GM12878 (cell line): ENCODE data around the gene SASH3. TPM values are rescaled to one million over a fixed set of nuclear protein-coding genes. Genes with fewer than 3 reads are reported as not detected.
A peak's percentile ranks its signal among the peaks of the same experiment; 100 is the strongest.

Source experiments
- CBX3 ChIP-seq: fragments of 200-600 bp; sonication (generic); IDR thresholded peaks from 2 replicates; pipeline ENCODE4 v1.6.1; 2016; ENCODE audit warnings: low read depth, borderline replicate concordance
- DPF2 ChIP-seq: fragments of 450-650 bp; IDR thresholded peaks from 2 replicates; pipeline ENCODE4 v1.6.1; 2017; ENCODE audit warnings: mild to moderate bottlenecking
- FOS ChIP-seq: IDR thresholded peaks from 3 replicates; pipeline ENCODE4 v1.6.1; 2011; ENCODE audit warnings: borderline replicate concordance; ENCODE audit not compliant: insufficient read length; ENCODE audit errors: extremely low read depth
- GATAD2B ChIP-seq: fragments of 450-650 bp; conservative IDR thresholded peaks from 2 replicates; pipeline ENCODE4 v1.6.1; 2017; ENCODE audit warnings: low read depth, mild to moderate bottlenecking, moderate library complexity
- HDGF ChIP-seq: fragments of 450-650 bp; IDR thresholded peaks from 2 replicates; pipeline ENCODE4 v1.6.1; 2016; ENCODE audit warnings: antibody characterized with exemption
- IKZF1 ChIP-seq: fragments of 450-650 bp; conservative IDR thresholded peaks from 2 replicates; pipeline ENCODE4 v1.6.1; 2017; ENCODE audit warnings: antibody characterized with exemption, mild to moderate bottlenecking
- IKZF2 ChIP-seq, 2 experiments: fragments of 450-650 bp; IDR thresholded peaks; 2 replicates each; pipeline ENCODE4 v1.6.1; 2017; ENCODE audit warnings: mild to moderate bottlenecking in 2 of 2, moderate library complexity in 2 of 2
- IRF4 ChIP-seq: IDR thresholded peaks from 2 replicates; pipeline ENCODE4 v1.6.1; 2011; ENCODE audit warnings: low read depth, low read length
- MEF2B ChIP-seq: fragments of 450-650 bp; IDR thresholded peaks from 2 replicates; pipeline ENCODE4 v1.6.1; 2018; ENCODE audit warnings: mild to moderate bottlenecking, moderate library complexity; ENCODE audit not compliant: partially characterized antibody, poor library complexity, severe bottlenecking
- MTA2 ChIP-seq: fragments of 450-650 bp; IDR thresholded peaks from 2 replicates; pipeline ENCODE4 v1.6.1; 2016; ENCODE audit warnings: low read depth, mild to moderate bottlenecking, moderate library complexity
- NFYB ChIP-seq: IDR thresholded peaks from 2 replicates; pipeline ENCODE4 v1.6.1; 2011; ENCODE audit warnings: low read depth, mild to moderate bottlenecking, low read length, improper control_type of control experiment, moderate library complexity; ENCODE audit not compliant: insufficient read depth
- POLR2A ChIP-seq: IDR thresholded peaks from 2 replicates; pipeline ENCODE4 v1.6.1; 2011; ENCODE audit warnings: low read depth, mild to moderate bottlenecking, low read length
- POLR2AphosphoS5 ChIP-seq: IDR thresholded peaks from 2 replicates; pipeline ENCODE4 v1.6.1; 2011; ENCODE audit warnings: mild to moderate bottlenecking, low read length, inconsistent platforms
- RB1 ChIP-seq: fragments of 450-650 bp; formaldehyde crosslinking; IDR thresholded peaks from 2 replicates; pipeline ENCODE4 v1.6.1; 2017; ENCODE audit warnings: mild to moderate bottlenecking, borderline replicate concordance
- SMARCA5 ChIP-seq: fragments of 450-650 bp; IDR thresholded peaks from 2 replicates; pipeline ENCODE4 v1.6.1; 2017; ENCODE audit warnings: mild to moderate bottlenecking
- SMC3 ChIP-seq: IDR thresholded peaks from 2 replicates; pipeline ENCODE4 v1.6.1; 2011; ENCODE audit warnings: low read length, improper control_type of control experiment, borderline replicate concordance
- SPI1 ChIP-seq: IDR thresholded peaks from 2 replicates; pipeline ENCODE4 v1.6.1; 2011; ENCODE audit warnings: low read depth, mild to moderate bottlenecking, low read length, moderate library complexity, borderline replicate concordance; ENCODE audit not compliant: insufficient read depth
- SREBF2 ChIP-seq: IDR thresholded peaks from 2 replicates; pipeline ENCODE4 v1.6.1; 2012; ENCODE audit warnings: mild to moderate bottlenecking, low read length
- TAF1 ChIP-seq: IDR thresholded peaks from 2 replicates; pipeline ENCODE4 v1.6.1; 2011; ENCODE audit warnings: mild to moderate bottlenecking, low read depth, low read length, borderline replicate concordance
- USF1 ChIP-seq: IDR thresholded peaks from 2 replicates; pipeline ENCODE4 v1.6.1; 2011; ENCODE audit warnings: borderline replicate concordance, low read depth, mild to moderate bottlenecking, moderate library complexity, mixed read lengths, low read length; ENCODE audit not compliant: insufficient read depth; ENCODE audit errors: extremely low read length
- USF2 ChIP-seq: IDR thresholded peaks from 2 replicates; pipeline ENCODE4 v1.6.1; 2011; ENCODE audit warnings: low read depth, low read length, improper control_type of control experiment, borderline replicate concordance
- YBX1 ChIP-seq: fragments of 450-650 bp; IDR thresholded peaks from 2 replicates; pipeline ENCODE4 v1.6.1; 2016; ENCODE audit warnings: antibody characterized with exemption
- YY1 ChIP-seq: IDR thresholded peaks from 2 replicates; pipeline ENCODE4 v1.6.1; 2011; ENCODE audit warnings: low read depth, mild to moderate bottlenecking, low read length
- ZNF24 ChIP-seq: fragments of 450-650 bp; IDR thresholded peaks from 2 replicates; pipeline ENCODE4 v1.6.1; 2017; ENCODE audit warnings: antibody characterized with exemption, mild to moderate bottlenecking
- ZNF384 ChIP-seq: IDR thresholded peaks from 2 replicates; pipeline ENCODE4 v1.6.1; 2012; ENCODE audit warnings: low read depth, mild to moderate bottlenecking, low read length, improper control_type of control experiment, borderline replicate concordance
- ZZZ3 ChIP-seq: IDR thresholded peaks from 2 replicates; pipeline ENCODE4 v1.6.1; 2011; ENCODE audit warnings: low read depth; ENCODE audit not compliant: control insufficient read depth, insufficient read length
- polyA plus RNA-seq, 11 experiments: library from polyadenylated mRNA; depleted of rRNA in 4 of 11; unstranded in 6 of 11; stranded (reverse) in 5 of 11; fragments of >200 nt; fragmentation: Nextera tagmentation in 4 of 11; fragmentation: Illumina TruSeq in 1 of 11; extraction: Ambion mirVana in 4 of 11; extraction: Trizol in 1 of 11; gene quantifications; 1 replicate in 1 of 11; 2 replicates in 10 of 11; pipeline versions ENCODE4 v1.2.1 to v1.2.3, GENCODE V29; 2011 to 2016; ENCODE audit warnings: inconsistent platforms in 2 of 11, missing spikeins in 2 of 11, low read depth in 1 of 11
- total RNA-seq, 4 experiments: library from RNA; depleted of rRNA in 3 of 4; stranded (reverse); fragments of >200 nt in 3 of 4; fragmentation: Illumina TruSeq in 1 of 4; extraction: Trizol in 1 of 4; gene quantifications; 2 replicates each; pipeline versions ENCODE4 v1.2.1 to v1.2.3, GENCODE V29; 2013 to 2021
- TF ChIP-seq, protein P1 (sequence below): fragments of 450-650 bp; IDR thresholded peaks from 2 replicates; pipeline ENCODE4 v1.6.1; 2018; ENCODE audit warnings: borderline replicate concordance, mild to moderate bottlenecking; ENCODE audit not compliant: partially characterized antibody
- TF ChIP-seq, protein P2 (sequence below), 3 experiments: IDR thresholded peaks in 2 of 3; conservative IDR thresholded peaks in 1 of 3; 2 replicates each; pipeline ENCODE4 v1.5.1; 2011; ENCODE audit warnings: low read depth in 3 of 3, low read length in 3 of 3, mild to moderate bottlenecking in 3 of 3, control low read depth in 2 of 3, moderate library complexity in 2 of 3, inconsistent platforms in 1 of 3, mixed read lengths in 1 of 3; ENCODE audit not compliant: control insufficient read depth in 2 of 3, insufficient read depth in 1 of 3; ENCODE audit errors: extremely low read depth in 1 of 3

SASH3 gene
- total and polyA plus RNA-seq, 10 of the 15 experiments (the other 5 are each of a cell fraction or from before 2014, with no cell fraction given) = 23.1 to 233 (median 160) TPM

DNA sequence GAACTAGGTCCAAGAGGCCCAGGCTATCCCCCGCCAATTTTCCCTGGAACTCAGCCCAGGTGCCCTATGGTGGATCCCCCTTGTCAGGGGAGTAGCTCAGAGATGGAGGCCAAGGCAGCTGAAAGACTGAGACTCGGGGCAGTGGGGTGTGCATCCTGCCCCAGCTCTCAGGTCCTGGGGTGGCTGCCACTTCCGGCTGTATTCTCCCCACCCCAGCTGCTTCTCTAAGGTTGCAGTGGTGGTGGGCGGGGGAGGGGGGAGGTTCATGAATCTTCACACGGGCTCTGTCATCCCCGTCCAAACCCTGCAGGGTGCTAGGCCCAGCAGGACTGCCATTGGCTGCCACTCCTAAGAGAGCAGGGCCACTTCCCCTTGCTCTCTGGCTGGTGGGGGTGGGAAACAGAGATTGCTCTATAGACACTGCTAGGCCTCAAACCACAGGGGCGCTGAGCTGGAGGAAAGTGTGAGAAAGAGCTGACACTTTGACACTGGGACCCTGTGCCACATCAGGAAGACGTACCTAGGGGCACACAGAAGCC, 1.5 kb downstream of the SASH3 start (continued):
- TF ChIP-seq HDGF (no peak), NFYB (peak; percentile 76), IRF4 (no peak), SMARCA5 (no peak), POLR2A (peak; percentile 77), USF2 (no peak), IKZF1 (peak; percentile 73), CBX3 (no peak), MEF2B (peak; percentile 89), IKZF2 (IDR thresholded peaks at IDR 0.05) (peak; percentile 69), YBX1 (no peak), ZZZ3 (no peak), RB1 (no peak), DPF2 (no peak), FOS (no peak), POLR2AphosphoS5 (peak; percentile 83), ZNF24 (no peak), ZNF384 (no peak), YY1 (no peak), GATAD2B (0 out of 2 replicates have a peak, but pooled peaks have one; percentile 81), TAF1 (peak; percentile 48; the same call in 1 of the 2 replicates), MTA2 (peak; percentile 68), USF1 (no peak), SREBF2 (no peak), SPI1 (peak; percentile 85), SMC3 (no peak)
- TF ChIP-seq, protein P1, sequence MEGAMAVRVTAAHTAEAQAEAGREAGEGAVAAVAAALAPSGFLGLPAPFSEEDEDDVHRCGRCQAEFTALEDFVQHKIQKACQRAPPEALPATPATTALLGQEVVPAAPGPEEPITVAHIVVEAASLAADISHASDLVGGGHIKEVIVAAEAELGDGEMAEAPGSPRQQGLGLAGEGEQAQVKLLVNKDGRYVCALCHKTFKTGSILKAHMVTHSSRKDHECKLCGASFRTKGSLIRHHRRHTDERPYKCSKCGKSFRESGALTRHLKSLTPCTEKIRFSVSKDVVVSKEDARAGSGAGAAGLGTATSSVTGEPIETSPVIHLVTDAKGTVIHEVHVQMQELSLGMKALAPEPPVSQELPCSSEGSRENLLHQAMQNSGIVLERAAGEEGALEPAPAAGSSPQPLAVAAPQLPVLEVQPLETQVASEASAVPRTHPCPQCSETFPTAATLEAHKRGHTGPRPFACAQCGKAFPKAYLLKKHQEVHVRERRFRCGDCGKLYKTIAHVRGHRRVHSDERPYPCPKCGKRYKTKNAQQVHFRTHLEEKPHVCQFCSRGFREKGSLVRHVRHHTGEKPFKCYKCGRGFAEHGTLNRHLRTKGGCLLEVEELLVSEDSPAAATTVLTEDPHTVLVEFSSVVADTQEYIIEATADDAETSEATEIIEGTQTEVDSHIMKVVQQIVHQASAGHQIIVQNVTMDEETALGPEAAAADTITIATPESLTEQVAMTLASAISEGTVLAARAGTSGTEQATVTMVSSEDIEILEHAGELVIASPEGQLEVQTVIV = no peak
- TF ChIP-seq, protein P2, sequence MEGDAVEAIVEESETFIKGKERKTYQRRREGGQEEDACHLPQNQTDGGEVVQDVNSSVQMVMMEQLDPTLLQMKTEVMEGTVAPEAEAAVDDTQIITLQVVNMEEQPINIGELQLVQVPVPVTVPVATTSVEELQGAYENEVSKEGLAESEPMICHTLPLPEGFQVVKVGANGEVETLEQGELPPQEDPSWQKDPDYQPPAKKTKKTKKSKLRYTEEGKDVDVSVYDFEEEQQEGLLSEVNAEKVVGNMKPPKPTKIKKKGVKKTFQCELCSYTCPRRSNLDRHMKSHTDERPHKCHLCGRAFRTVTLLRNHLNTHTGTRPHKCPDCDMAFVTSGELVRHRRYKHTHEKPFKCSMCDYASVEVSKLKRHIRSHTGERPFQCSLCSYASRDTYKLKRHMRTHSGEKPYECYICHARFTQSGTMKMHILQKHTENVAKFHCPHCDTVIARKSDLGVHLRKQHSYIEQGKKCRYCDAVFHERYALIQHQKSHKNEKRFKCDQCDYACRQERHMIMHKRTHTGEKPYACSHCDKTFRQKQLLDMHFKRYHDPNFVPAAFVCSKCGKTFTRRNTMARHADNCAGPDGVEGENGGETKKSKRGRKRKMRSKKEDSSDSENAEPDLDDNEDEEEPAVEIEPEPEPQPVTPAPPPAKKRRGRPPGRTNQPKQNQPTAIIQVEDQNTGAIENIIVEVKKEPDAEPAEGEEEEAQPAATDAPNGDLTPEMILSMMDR (IDR thresholded peaks at IDR 0.05 in 2 of 3, conservative IDR thresholded peaks at IDR 0.05 in 1 of 3; ENCODE audit: control insufficient read depth in 2 of 3, extremely low read depth in 1 of 3, insufficient read depth in 1 of 3, low read depth in 3 of 3, low read length in 3 of 3) = no peak
